GM19239 (cell line): ENCODE results near the gene FMNL3.
A peak's percentile ranks its signal among the peaks of the same experiment; 100 is the strongest.
"Not testable (repeated sequence)": the region's sequence is repeated elsewhere in the genome, so short reads cannot be mapped to it uniquely, and the experiment has no call there.

Experiments used
- DNase-seq: peaks from one replicate; pipeline ENCODE4 v3.0.0; 2011; ENCODE audit warnings: low spot score; ENCODE audit not compliant: insufficient read length
- FAIRE-seq: peaks from 2 replicates; lab custom pipeline; 2011; peaks lifted over from hg19 to GRCh38; lab: Jason Lieb, UNC

The FMNL3 gene

DNA sequence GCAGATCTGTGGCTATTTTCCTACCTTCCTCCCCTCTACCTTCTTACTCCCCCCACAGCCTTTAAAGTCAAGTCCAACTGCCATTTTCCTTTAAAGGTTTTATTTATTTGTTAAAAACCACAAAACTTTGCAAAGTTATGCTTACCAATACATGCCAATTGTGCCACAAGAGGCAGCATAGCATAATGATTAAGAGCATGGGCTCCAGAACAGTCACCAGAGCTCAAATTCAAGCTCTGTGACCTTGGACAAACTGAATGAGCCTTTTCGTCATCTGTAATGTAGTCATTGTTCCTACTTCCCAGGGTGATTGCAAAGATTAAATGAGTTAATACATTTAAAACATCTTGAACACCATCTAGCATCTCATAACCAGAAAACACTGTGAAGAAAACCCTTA lies 13.0 kb upstream of the FMNL3 start:
- DNase-seq, result no peak
- no peak for FAIRE-seq

DNA sequence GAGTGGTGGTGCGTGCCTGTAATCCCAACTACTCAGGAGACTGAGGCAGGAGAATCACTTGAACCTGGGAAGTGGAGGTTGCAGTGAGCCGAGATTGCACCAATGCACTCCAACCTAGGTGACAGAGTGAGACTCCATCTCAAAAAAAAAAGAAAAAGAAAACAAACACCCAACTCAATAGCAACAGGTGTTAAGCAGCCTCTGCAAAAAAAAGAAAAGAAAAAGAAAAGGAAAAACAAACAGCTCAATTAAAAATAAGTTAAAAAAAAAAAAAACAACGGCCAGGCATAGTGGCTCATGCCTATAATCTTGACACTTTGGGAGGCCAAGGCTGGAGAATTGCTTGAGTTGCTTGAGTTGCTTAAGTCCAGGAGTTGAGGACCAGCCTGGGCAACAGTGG lies 10.6 kb upstream of the FMNL3 start:
- FAIRE-seq, DNase-seq: not testable (repeated sequence)

DNA sequence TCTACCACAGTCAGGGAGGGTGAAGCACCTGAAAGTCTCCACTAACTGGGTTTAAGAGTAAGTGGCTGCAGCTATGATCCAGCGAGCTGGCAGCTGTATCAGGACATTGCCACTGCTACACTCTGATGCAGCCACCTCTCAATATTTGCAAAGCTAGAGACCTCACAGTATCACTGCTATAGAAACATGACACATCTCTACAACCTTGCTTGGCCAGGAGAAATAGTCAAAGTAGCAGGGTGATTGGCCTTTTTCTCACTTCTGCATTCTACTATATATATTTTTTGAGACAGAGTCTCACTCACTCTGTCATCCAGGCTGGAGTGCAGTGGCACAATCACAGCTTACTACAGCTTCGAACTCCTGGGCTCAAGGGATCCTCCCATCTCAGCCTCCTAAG lies 9.3 kb upstream of the FMNL3 start:
- no peak for DNase-seq
- no peak for FAIRE-seq

DNA sequence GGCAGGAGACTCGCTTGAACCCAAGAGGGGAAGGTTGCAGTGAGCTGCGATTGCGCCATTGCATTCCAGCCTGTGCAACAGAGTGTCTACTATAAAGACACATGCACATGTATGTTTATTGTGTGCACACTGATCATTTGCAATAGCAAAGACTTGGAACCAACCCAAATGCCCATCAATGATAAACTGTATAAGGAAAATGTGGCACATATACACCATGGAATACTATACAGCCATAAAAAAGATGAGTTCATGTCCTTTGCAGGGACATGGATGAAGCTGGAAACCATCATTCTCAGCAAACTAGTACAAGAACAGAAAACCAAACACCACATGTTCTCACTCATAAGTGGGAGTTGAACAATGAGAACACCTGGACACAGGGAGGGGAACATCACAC lies 6.7 kb upstream of the FMNL3 start:
- DNase-seq, FAIRE-seq: not testable (repeated sequence)

- no peak for DNase-seq
Observed at GRCh38 chr12:49708851-49709250, 1.6 kb upstream of the FMNL3 start.

GRCh38 chr12:49707812-49708147 lies 575 bp upstream of the FMNL3 start:
- DNase-seq (no peak), FAIRE-seq (peak; percentile 57)

More at GRCh38 chr12:49708851-49709250, 1.6 kb upstream of the FMNL3 start:
- FAIRE-seq, result no peak

DNA sequence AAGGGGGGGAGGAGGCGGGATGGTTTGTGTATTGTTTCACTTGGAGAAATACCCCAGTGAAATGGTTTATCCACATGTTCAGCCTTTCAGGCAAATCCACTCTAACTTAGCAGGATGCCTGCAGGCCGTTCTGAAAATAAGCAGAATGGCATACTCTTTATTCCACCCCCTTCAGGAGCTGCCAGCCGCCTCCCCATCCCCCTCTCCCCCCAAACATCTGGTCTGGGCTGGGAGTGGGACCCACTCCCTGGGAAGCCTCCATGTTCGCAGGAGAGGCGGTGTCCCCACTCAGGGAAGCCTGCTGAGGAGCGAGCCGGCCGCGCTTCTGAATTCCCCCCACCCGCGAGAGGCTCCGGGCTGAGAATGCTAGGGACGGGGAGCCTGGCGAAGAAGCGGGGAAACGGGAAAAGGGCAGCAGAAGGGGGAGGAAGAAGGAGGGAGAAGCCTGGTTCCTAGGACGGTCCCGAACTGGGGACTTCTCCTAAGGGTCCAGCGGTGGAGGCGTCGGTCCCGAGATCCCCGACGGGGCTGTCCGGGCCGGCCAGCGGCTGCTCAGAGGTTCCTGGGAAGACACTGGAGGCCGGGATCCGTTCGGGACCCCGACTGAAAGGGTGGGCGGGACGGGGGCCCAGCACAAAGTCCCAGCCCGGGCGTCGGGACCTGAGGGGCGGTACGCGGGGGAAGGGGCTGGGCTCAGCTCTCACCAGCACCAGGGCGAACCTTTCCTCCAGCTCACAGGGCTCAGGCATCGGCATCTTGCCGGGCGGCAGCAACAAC lies 666 bp downstream of the FMNL3 start:
- no peak for DNase-seq
- FAIRE-seq, result no peak

DNA sequence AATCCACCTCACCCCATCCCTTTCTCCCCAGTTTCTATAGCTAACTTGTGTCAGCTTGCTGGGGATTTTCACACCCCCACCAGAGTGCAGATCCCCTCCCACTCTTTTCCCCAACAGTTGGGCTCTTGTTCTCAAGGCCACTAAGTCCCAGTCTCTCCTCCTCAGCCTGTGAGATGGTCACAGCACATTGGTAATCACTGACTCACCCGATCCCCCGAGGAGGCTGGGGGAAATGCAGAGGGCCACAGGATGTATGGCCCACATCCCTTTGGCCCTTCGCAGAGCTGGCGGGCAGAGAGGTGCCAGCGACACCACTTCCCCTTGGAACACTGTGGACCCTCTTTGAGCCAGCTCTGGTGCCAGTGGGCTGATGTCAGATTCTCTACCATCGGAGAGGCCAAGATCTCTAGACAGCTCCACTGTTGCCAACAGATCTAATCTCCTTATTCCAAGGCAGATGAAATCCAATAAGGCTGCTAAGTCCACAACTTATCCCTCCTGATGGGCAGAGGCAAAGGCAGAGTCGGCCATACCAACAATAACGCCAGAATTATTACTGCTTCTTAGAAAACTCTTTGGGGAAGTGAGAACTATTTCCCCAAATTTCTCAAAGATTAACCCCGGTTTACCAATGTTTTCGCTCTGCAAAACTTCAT lies 1.6 kb downstream of the FMNL3 start:
- no peak for DNase-seq
- FAIRE-seq, result peak; percentile 72

DNA sequence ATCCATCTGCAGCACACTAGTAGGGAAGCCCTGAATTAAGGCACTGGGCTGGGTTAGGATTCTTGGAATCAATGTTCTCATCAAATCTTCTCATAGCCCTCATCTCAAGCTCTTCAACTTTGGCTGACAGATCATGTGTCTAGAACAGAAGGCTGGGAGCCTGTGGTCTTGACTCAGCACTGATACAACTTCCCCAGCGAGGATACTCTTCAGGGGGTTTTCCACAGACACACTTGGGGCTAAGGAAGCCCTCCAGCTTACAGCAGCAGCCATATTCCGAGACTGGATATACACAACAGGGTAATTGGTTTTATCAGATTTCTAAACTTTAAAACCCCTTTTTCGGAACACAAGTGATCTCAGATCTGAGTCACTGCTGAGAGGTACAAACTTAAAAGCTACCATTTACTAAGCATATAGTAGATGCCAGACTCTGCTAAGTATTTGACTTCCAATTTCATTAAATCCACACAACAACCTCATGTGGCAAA lies 3.5 kb downstream of the FMNL3 start:
- no peak for DNase-seq

GRCh38 chr12:49702676-49703215 lies 4.5 kb downstream of the FMNL3 start:
- no peak for FAIRE-seq

More for the DNA sequence above, 3.5 kb downstream of the FMNL3 start:
- FAIRE-seq, result peak; percentile 66

DNA sequence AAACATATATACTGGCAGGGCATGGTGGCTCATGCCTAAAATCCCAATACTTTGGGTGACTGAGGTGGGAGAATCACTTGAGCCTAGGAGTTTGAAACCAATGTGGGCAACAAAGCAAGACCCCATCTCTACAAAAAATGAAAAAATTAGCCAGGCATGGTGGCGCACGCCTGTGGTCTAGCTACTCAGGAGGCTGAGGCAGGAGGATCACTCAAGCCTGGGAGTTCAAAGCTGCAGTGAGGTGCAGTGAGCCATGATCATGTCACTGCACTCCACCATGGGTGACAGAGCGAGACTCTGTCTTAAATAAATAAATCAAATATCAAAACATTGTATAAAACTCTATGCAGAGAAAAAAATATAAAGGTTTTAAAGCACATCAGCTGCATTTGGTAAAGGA lies 5.2 kb downstream of the FMNL3 start:
- DNase-seq, result no peak
- no peak for FAIRE-seq

More at GRCh38 chr12:49702676-49703215, 4.5 kb downstream of the FMNL3 start:
- no peak for DNase-seq

DNA sequence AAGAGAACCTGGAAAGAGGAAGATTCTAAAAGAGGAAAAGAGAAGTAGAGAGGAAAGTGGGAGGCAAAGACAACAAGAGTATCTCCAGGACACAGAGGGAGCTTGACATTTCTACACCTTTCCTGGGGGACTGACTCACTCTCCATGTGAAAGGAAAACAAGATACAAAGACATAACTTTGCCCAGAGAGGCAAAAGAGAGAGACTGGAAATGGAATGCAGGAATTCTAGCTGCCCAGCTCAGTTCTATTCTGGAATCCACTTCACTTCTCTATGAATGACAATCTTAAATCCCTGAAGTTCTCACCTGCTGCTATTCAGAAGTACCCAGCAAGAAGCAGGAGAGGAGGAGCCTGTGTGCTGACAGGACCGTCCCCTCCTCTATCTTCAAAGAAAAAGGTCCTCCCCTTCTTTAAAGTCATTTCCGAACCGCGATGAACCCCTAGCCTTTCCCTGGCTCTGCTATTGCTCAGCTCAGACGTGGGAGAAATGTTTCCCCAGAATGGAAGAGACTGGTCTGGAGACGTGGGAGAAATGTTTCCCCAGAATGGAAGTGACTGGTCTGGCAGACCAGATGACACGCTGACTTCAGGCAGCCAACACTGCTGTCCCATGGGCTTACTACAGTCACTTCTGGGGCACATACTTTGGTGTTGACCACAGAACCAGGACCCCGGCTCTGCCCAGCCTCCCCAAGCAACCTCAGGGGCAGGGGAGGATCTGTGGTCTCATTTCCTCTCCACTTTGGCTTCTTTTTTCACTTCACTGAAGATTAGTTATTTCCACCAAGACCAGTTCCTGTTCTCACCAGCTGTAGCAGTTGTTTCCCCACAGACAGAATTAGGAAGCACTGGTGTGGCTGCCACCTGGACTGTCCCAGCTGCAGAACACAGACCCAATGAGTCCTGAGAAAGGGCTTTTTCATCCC lies 8.3 kb downstream of the FMNL3 start:
- FAIRE-seq (peak; percentile 95), DNase-seq (peak; percentile 57)

GRCh38 chr12:49697808-49698207 lies 9.4 kb downstream of the FMNL3 start:
- DNase-seq (no peak), FAIRE-seq (peak; percentile 71)

GRCh38 chr12:49696723-49697122 lies 10.5 kb downstream of the FMNL3 start:
- no peak for FAIRE-seq
- DNase-seq, result no peak

DNA sequence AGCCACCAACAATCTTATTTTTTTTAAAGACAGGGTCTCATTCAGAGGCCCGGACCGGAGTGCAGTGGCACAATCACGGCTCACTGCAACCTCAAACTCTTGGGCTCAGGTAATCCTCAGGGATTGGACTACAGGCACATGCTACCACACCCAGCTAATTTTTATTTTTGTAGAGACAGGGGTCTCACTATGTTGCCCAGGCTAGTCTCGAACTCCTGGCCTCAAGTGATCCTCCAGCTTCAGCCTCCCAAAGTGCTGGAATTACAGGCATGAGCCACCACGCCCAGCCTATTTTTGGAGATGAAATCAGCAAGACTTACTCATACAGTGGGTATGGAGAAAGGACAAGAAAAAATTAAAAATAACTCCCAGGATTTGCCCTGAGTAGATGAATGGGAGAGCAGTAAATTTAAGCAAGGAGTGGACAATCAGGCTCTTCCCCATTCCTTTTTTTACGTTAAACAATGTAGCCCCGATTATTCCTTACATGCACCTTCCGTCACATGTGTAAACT lies 13.2 kb downstream of the FMNL3 start:
- DNase-seq (no peak), FAIRE-seq (no peak)

- DNase-seq (no peak), FAIRE-seq (no peak)
Observed at GRCh38 chr12:49692851-49693250, 14.4 kb downstream of the FMNL3 start.

DNA sequence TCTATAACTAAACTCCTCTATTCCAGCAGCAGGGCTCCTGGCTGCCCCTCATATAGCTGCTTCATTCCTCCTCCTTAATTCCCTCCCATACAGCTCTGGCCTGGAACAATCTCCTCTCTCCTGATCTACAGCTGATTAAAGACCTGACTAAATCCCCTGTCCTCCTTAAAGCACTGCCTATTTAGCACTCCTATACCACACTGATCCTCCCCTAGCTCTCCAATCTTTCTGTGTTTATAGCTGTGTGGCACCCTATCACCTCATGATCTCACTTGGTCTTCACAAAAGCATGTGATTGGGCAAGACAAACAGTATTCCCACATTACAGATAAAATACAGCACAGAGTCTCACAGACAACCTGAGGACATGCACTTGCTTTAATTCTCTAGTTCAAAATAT lies 17.4 kb downstream of the FMNL3 start:
- DNase-seq (no peak), FAIRE-seq (no peak)

DNA sequence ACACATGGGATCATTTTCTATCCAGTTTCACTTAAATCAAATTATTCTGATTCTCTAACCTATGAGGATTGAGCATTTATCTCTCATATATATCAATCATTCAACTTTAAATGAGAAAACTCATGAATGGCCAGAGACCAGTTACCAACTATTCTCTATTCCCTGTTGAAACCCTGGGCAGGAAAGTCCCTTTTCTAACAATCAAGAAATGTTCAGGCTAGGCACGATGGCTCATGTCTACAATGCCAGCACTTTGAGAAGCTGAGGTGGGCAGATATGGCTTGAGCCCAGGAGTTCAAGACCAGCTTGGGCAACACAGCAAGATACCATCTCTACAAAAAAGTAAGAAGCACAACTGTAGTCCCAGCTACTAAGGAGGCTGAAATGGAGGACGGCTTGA lies 18.0 kb downstream of the FMNL3 start:
- no peak for DNase-seq
- FAIRE-seq, result no peak

DNA sequence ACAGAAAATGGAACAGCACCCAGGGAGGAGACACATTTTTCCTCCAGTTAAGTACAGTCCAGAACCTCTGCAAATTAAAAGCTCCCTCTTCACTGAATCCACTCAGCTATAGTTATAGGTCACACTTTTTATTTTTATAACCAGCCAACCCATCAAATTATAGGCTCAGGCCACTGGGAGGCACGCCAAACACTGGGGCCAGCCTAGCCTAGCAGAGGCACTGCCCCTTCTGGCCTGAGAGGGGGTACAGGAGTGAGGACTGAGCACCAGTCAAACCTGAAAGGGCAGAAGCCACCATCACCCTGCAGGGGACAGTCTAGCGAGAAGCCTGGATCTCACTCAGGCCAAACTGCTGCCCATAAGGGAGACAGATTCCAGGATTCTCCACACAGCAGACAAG lies 19.3 kb downstream of the FMNL3 start:
- FAIRE-seq (no peak), DNase-seq (no peak)

DNA sequence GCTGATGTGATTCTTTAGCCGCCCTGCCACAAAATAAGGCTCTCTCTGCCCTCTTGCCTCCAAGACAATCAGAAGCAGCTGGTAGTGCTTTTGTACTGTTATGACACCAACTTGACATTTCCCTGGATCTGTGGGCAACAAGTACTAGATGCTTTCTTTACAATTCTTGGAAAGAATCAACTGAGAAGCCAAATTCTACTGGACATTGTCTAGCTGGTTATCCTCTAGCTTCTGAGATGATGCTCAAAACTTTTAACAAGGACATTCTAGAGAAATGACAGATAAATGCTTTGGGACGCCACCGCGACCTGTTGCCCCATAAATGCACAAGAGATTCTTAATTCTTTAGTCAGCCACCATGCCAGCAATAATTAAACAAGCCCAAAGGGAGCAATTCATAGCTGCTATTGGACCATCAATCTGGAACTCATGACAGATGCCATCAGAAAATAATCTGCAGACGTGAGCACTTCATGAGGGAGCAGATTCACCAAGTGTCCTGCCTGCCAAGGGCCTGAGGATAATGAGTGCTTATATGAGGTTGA lies 22.8 kb downstream of the FMNL3 start:
- FAIRE-seq (no peak), DNase-seq (no peak)
